ENCODE measurements around the gene DVL1.

Gene DVL1

GRCh38 chr1:1342061-1342562 is 7.1 kb downstream of the DVL1 start:
- no peak for DNase-seq (ENCODE audit: low read depth, low spot score)

DNA sequence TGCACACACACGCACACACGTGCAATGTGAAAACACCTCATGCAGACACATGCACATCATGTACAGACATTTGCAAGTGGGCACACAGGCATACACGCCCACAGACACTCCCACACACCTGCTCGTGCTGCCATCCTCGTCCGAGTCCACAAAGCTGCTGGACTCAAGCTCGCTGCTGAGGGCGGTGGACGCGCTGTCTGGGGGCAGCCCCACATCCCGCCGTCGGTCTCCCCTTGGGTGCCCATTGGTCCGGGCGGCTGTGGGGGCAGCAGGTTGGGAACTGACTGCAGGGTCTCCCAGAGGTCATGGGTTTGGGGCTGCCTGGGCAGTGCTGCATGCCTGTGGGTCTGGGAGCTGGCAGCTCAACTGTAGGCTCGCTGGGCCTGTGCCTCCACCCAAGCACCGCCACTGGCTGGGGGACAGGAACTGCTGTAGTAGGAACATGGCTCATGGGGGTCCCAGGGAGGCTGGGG is 7.6 kb downstream of the DVL1 start:
- DNase-seq (ENCODE audit: low read depth, low spot score), result no peak

DNA sequence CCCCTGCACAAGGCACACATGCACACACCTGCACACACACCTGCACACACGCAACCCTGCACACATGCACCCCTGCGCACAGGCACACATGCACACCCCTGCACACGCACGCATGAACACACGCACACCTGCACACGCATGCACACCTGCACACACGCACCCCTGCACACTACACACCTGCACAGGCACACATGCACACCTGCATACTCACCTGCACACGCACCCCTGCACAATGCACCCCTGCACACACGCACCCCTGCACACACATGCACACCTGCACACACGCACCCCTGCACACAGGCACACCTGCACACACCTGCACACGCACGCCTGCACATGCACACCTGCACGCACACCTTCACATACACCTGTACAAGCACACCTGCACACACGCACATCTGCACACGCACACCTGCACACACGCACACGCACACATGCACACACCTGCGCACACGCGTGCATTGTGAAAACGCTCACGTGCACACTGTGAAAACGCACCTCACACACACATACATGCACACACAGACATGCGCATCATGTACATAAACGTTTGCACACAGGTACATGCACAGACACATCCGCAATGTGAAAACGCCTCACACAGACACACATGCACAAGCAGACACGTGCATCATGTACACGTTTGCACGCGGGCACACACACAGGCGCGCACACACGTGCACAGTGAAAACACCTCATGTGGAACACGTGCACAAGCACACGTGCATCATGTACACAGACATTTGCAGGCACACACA is 8.2 kb downstream of the DVL1 start:
- DNase-seq (ENCODE audit: low read depth, low spot score), result no peak

- DNase-seq (ENCODE audit: low read depth, low spot score), result no peak
These were observed 9.0 kb downstream of the DVL1 start for GRCh38 chr1:1340185-1340584.

DNA sequence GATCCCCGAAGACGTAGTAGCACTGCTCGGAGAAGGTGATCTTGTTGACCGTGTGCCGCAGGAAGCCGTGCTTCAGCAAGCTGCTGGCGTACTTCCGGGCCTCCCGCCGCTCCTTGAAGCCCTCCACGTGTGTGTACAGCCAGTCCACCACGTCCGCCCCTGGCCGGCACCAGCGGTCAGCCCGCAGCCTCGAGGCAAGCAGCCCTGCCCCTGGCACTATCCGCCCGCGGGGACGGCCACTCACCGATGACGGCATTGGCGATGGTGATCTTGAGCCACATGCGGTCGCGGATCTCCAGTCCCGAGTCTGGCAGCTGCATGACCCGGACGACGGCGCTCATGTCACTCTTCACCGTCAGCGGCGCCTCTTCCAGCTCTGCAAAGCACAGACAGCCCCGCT is 10.9 kb downstream of the DVL1 start:
- DNase-seq (ENCODE audit: low read depth, low spot score), result no peak

DNA sequence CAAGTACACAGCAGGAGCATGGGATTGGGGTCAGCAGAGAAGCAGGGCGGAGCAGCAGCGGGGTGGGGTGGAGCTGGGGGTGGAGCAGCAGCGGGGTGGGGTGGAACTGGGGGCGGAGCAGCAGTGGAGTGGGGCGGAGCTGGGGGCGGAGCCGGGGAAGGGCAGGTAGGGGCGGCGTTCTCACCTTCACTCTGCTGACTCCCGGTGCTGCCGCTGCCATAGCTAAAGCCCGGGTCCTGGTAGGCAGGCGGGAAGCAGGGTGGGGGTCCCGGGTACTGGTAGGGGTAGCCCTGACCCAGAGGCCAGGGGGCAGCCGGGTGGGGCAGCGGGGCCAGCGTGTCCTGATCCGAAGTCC is 11.4 kb downstream of the DVL1 start:
- no peak for DNase-seq (ENCODE audit: low read depth, low spot score)

GRCh38 chr1:1336931-1337792 is 12.1 kb downstream of the DVL1 start:
- no peak for DNase-seq (ENCODE audit: low read depth, low spot score)

DNA sequence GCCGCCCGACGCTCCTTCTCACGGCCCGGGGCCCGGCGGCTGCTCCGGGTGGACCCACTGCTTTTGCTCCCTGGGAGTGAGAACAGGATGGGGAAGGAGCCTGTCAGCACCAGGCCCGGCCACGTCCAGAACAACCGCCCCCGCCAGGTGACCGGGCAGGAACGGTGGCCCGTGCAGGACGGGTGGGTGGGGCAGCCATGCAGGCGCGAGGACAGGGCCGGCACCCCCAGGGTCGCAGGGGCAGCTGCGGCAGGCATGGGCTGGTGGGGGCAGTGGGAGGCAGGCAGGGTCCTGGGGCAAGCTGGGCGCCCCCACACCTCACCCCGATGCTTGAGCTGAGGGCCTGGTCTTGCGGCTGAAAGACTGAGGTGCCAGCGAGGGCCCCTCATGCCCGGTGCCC is 12.8 kb downstream of the DVL1 start:
- no peak for DNase-seq (ENCODE audit: low read depth, low spot score)

- no peak for DNase-seq (ENCODE audit: low read depth, low spot score)
These were observed 13.4 kb downstream of the DVL1 start for GRCh38 chr1:1335792-1336248.

GRCh38 chr1:1335283-1335682 is 13.9 kb downstream of the DVL1 start:
- no peak for DNase-seq (ENCODE audit: low read depth, low spot score)

DNA sequence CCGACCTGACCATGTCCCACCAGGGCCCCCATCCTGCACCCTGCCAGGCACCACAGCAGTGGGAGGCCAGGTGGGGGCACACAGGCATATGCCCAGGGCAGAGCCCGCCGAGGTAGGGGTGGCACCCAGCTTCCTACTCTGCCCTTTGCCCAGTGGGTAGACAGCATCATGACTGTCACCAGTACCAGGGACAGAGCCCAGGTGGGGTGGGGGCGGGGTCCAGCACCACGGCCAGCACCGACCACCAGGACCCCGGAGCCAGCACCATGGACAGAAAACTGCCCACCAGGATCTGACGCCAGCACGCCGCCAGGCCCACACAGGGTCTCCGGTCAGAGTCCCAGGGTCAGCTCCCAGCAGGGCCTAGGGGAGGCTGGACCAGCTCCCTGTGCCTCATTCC is 14.4 kb downstream of the DVL1 start:
- no peak for DNase-seq (ENCODE audit: low read depth, low spot score)

DNA sequence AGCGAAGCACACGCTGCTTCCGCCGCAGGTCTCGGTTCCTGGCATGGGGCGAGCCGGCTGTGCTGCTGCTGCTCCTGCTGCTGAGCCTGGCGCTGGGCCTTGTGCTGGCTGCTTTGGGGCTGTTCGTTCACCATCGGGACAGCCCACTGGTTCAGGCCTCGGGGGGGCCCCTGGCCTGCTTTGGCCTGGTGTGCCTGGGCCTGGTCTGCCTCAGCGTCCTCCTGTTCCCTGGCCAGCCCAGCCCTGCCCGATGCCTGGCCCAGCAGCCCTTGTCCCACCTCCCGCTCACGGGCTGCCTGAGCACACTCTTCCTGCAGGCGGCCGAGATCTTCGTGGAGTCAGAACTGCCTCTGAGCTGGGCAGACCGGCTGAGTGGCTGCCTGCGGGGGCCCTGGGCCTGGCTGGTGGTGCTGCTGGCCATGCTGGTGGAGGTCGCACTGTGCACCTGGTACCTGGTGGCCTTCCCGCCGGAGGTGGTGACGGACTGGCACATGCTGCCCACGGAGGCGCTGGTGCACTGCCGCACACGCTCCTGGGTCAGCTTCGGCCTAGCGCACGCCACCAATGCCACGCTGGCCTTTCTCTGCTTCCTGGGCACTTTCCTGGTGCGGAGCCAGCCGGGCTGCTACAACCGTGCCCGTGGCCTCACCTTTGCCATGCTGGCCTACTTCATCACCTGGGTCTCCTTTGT is 15.5 kb downstream of the DVL1 start:
- DNase-seq (ENCODE audit: low read depth, low spot score), result no peak

DNA sequence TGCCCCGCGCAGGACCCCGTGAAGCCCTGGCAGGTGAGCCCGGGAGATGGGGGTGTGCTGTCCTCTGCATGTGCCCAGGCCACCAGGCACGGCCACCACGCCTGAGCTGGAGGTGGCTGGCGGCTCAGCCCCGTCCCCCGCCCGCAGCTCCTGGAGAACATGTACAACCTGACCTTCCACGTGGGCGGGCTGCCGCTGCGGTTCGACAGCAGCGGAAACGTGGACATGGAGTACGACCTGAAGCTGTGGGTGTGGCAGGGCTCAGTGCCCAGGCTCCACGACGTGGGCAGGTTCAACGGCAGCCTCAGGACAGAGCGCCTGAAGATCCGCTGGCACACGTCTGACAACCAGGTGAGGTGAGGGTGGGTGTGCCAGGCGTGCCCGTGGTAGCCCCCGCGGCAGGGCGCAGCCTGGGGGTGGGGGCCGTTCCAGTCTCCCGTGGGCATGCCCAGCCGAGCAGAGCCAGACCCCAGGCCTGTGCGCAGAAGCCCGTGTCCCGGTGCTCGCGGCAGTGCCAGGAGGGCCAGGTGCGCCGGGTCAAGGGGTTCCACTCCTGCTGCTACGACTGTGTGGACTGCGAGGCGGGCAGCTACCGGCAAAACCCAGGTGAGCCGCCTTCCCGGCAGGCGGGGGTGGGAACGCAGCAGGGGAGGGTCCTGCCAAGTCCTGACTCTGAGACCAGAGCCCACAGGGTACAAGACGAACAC is 16.3 kb downstream of the DVL1 start:
- no peak for DNase-seq (ENCODE audit: low read depth, low spot score)

DNA sequence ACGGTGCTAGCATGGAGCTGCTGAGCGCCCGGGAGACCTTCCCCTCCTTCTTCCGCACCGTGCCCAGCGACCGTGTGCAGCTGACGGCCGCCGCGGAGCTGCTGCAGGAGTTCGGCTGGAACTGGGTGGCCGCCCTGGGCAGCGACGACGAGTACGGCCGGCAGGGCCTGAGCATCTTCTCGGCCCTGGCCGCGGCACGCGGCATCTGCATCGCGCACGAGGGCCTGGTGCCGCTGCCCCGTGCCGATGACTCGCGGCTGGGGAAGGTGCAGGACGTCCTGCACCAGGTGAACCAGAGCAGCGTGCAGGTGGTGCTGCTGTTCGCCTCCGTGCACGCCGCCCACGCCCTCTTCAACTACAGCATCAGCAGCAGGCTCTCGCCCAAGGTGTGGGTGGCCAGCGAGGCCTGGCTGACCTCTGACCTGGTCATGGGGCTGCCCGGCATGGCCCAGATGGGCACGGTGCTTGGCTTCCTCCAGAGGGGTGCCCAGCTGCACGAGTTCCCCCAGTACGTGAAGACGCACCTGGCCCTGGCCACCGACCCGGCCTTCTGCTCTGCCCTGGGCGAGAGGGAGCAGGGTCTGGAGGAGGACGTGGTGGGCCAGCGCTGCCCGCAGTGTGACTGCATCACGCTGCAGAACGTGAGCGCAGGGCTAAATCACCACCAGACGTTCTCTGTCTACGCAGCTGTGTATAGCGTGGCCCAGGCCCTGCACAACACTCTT is 17.0 kb downstream of the DVL1 start:
- DNase-seq (ENCODE audit: low read depth, low spot score), result no peak

- DNase-seq (ENCODE audit: low read depth, low spot score), result no peak
These were observed 17.9 kb downstream of the DVL1 start, which contains the start of gene TAS1R3 for GRCh38 chr1:1331068-1331965. Gene TAS1R3, plus strand, starts transcription at chr1:1331280. Its CDS starts 66 bp downstream, at chr1:1331346.

GRCh38 chr1:1330366-1331067 is 18.7 kb downstream of the DVL1 start:
- no peak for DNase-seq (ENCODE audit: low read depth, low spot score)

DNA sequence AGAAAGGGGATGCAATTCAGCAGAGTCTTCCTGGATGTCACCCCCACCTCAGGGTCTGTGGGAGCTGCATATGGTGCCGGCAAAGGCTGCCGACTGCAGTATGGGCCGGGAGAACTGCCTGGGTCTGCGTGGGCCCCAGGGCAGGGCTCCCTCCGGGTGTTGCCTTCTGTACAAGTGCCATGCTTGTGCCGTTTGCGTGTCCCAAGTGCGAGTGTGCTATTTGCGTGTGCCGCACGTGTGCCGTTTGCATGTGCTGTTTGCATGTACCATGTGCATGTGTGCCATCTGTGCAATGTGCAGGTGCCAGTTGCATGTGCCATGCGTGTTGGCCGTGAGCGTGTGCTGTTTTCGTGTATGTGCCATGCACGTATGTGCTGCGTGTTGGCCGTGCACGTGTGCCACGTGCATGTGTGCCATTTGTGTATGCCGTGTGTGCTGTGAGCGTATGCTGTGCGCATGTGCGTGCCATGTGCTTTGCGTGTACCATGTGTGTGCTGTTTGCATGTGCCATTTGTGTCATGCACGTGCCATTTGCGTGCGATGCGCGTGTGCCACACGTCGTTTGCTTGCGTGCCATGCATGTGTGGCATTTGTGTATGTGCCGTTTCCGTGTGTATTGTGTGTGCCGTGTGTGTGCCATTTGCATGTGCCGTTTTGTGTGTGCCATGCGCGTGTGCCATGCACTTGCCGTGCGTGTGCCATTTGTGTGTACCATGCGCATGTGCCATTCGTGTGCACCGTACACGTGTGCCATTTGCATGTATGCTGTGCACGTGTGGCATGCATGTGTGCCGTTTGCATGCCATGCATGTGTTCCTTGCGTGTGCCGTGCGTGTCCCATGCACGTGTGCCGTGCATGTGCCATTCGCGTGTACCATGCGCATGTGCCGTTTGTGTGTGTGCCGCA is 19.7 kb downstream of the DVL1 start:
- no peak for DNase-seq (ENCODE audit: low read depth, low spot score)

- no peak for DNase-seq (ENCODE audit: low read depth, low spot score)
These were observed 21.0 kb downstream of the DVL1 start for GRCh38 chr1:1328254-1328653.

All from astrocyte of the hippocampus (primary cell).